ENCODE results near the gene TJAP1. TPM values are rescaled to one million over a fixed set of nuclear protein-coding genes. Genes with fewer than 3 reads are reported as not detected.

TJAP1 gene
- polyA plus RNA-seq, 1 donor (not counting 4 experiments of a cell fraction or from before 2014, with no cell fraction given): 23.3 TPM

DNA sequence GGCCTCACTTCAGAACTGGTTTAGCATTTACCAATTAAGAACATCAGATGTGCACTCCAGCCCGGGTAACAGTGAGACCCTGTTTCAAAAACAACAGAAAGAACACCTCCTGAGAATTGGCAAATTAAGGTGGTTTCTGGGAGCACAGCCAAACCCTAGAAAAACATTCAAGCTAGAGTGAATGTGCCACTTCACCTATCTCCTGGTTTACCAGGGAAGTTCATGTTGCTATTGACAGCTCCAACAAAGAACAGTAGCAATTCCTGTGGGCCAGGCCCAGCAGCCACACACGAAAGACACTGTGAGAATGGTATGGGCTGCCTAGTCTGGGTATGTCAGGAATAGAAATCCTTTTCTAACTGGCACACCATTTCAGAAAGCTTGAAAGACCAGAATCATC lies 44.5 kb downstream of the TJAP1 start:
- H3K9me1 ChIP-seq (ENCODE audit: control insufficient read depth, extremely low read depth, insufficient read depth, low read length): peaks cover 3% of the 10 kb centered on the region
- H3K27ac ChIP-seq (ENCODE audit: control insufficient read depth, insufficient read depth, low read length): no peak overlapping the region
- H4K20me1 ChIP-seq (ENCODE audit: control insufficient read depth, extremely low read depth, insufficient read depth, low read length): peaks cover 12% of the 10 kb centered on the region
- H3K4me3 ChIP-seq (ENCODE audit: control insufficient read depth in 2 of 3, extremely low read depth in 1 of 3, insufficient read depth in 2 of 3, low read depth in 1 of 3, low read length in 3 of 3): no peak overlapping the region
- peaks cover 33% of the 10 kb centered on the region for H3K79me2 ChIP-seq (ENCODE audit: control insufficient read depth, insufficient read depth, low read length)
- H3K27me3 ChIP-seq (ENCODE audit: control insufficient read depth, extremely low read depth, insufficient read depth, low read length): no peaks in the 10 kb centered on the region
- DNase-seq (ENCODE audit: low read depth, low spot score) (no peak), FAIRE-seq (no peak)
- H3K9ac ChIP-seq (ENCODE audit: control insufficient read depth, extremely low read depth, insufficient read depth, low read length): no peak overlapping the region
- dilution Hi-C loops (cut with MboI; ENCODE audit: extremely low pct_ligation_motif_present, low sequenced_read_pairs): no loop called here
- peaks cover 20% of the 10 kb centered on the region for H3K4me1 ChIP-seq (ENCODE audit: control insufficient read depth, extremely low read depth, insufficient read depth, low read length)
- H3K9me3 ChIP-seq (ENCODE audit: control insufficient read depth, low read depth, low read length): no peaks in the 10 kb centered on the region
- H3K36me3 ChIP-seq (ENCODE audit: control insufficient read depth in 2 of 2, extremely low read depth in 1 of 2, insufficient read depth in 2 of 2, low read length in 2 of 2): peaks cover 44 to 75% of the 10 kb centered on the region in 2 experiments
- no peak overlapping the region for H3K4me2 ChIP-seq (ENCODE audit: control insufficient read depth, extremely low read depth, insufficient read depth, low read depth, low read length)
- TF ChIP-seq EZH2 (IDR thresholded peaks at IDR 0.05; ENCODE audit: low read length): no peak
- TF ChIP-seq, protein P1, sequence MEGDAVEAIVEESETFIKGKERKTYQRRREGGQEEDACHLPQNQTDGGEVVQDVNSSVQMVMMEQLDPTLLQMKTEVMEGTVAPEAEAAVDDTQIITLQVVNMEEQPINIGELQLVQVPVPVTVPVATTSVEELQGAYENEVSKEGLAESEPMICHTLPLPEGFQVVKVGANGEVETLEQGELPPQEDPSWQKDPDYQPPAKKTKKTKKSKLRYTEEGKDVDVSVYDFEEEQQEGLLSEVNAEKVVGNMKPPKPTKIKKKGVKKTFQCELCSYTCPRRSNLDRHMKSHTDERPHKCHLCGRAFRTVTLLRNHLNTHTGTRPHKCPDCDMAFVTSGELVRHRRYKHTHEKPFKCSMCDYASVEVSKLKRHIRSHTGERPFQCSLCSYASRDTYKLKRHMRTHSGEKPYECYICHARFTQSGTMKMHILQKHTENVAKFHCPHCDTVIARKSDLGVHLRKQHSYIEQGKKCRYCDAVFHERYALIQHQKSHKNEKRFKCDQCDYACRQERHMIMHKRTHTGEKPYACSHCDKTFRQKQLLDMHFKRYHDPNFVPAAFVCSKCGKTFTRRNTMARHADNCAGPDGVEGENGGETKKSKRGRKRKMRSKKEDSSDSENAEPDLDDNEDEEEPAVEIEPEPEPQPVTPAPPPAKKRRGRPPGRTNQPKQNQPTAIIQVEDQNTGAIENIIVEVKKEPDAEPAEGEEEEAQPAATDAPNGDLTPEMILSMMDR (optimal IDR thresholded peaks at IDR 0.05 in 1 of 3, IDR thresholded peaks at IDR 0.05 in 1 of 3, conservative IDR thresholded peaks at IDR 0.05 in 1 of 3; ENCODE audit: extremely low read depth in 1 of 3, insufficient read depth in 2 of 3, low read length in 3 of 3): no peak
- H2AFZ ChIP-seq (ENCODE audit: control insufficient read depth, low read length): no peak overlapping the region

DNA sequence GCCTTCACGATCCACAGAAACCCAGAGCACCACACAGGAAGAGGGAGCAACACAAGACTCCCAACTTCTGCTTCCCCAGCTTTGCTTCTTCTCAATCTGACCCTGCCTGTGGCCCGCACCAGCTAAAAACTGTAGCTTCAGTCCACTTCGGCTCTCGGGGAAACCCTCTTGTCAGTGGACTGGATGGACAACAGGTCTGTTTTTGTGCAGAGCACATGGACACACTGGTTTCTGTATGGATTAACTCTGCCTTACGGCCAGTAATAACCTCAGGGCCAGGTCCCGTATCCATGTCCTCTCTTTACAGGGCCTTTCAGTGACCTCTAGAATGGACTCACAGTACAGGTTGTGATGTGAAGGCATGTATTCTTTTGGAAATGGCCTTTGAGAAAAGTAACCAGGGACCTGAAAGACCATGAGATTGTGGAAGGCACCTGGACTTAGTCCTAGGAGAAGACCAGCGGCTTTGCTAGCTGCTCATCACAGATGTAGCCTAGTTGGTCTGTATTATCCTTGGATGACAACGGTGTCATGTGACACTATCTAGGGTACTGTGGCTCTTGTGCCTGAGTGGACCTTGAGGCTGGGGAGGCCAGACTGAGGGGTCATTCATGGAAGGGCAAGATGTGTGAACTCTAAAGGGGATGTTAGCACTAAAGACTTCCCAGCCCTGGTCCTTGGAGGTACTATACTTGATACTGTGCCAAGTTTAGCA lies 45.3 kb downstream of the TJAP1 start:
- Histone ChIP-seq H2AFZ (ENCODE audit: control insufficient read depth, low read length) (no peak overlapping the region), H3K4me3 (ENCODE audit: control insufficient read depth in 2 of 3, extremely low read depth in 1 of 3, insufficient read depth in 2 of 3, low read depth in 1 of 3, low read length in 3 of 3) (no peak overlapping the region), H3K4me1 (ENCODE audit: control insufficient read depth, extremely low read depth, insufficient read depth, low read length) (peaks cover 20% of the 10 kb centered on the region), H3K79me2 (ENCODE audit: control insufficient read depth, insufficient read depth, low read length) (peaks cover 25% of the 10 kb centered on the region), H3K36me3 (ENCODE audit: control insufficient read depth in 2 of 2, extremely low read depth in 1 of 2, insufficient read depth in 2 of 2, low read length in 2 of 2) (peaks cover 47 to 78% of the 10 kb centered on the region in 2 experiments), H3K27ac (ENCODE audit: control insufficient read depth, insufficient read depth, low read length) (no peak overlapping the region), H3K9ac (ENCODE audit: control insufficient read depth, extremely low read depth, insufficient read depth, low read length) (no peak overlapping the region), H3K4me2 (ENCODE audit: control insufficient read depth, extremely low read depth, insufficient read depth, low read depth, low read length) (no peak overlapping the region), H4K20me1 (ENCODE audit: control insufficient read depth, extremely low read depth, insufficient read depth, low read length) (peaks cover 12% of the 10 kb centered on the region), H3K9me3 (ENCODE audit: control insufficient read depth, low read depth, low read length) (no peaks in the 10 kb centered on the region), H3K9me1 (ENCODE audit: control insufficient read depth, extremely low read depth, insufficient read depth, low read length) (peaks cover 3% of the 10 kb centered on the region), H3K27me3 (ENCODE audit: control insufficient read depth, extremely low read depth, insufficient read depth, low read length) (no peaks in the 10 kb centered on the region)
- DNase-seq (ENCODE audit: low read depth, low spot score) (no peak), FAIRE-seq (no peak)
- no peak for TF ChIP-seq EZH2 (IDR thresholded peaks at IDR 0.05; ENCODE audit: low read length)
- dilution Hi-C loops (cut with MboI; ENCODE audit: extremely low pct_ligation_motif_present, low sequenced_read_pairs): no loop called here

All from keratinocyte (primary cell).